ENCODE results near the gene GMPS. TPM values are rescaled to one million over a fixed set of nuclear protein-coding genes. Genes with fewer than 3 reads are reported as not detected.

Gene GMPS
- total RNA-seq, 4 donors from 2014 or later, result 3.0 to 45.2 (median 20.4) TPM

- Histone ChIP-seq H3K9me3 (no peaks in the 10 kb centered on the region), H3K4me1 (no peaks in the 10 kb centered on the region), H3K36me3 (peaks cover 0 to 19% (median 8%) of the 10 kb centered on the region in 4 donors), H3K27ac (no peak overlapping the region), H3K4me3 (no peak overlapping the region), H3K27me3 (no peaks in the 10 kb centered on the region)
- no peak for TF ChIP-seq POLR2A (IDR thresholded peaks at IDR 0.05)
- TF ChIP-seq EP300 (IDR thresholded peaks at IDR 0.05; ENCODE audit: low read depth), result no peak
- TF ChIP-seq, protein P1, sequence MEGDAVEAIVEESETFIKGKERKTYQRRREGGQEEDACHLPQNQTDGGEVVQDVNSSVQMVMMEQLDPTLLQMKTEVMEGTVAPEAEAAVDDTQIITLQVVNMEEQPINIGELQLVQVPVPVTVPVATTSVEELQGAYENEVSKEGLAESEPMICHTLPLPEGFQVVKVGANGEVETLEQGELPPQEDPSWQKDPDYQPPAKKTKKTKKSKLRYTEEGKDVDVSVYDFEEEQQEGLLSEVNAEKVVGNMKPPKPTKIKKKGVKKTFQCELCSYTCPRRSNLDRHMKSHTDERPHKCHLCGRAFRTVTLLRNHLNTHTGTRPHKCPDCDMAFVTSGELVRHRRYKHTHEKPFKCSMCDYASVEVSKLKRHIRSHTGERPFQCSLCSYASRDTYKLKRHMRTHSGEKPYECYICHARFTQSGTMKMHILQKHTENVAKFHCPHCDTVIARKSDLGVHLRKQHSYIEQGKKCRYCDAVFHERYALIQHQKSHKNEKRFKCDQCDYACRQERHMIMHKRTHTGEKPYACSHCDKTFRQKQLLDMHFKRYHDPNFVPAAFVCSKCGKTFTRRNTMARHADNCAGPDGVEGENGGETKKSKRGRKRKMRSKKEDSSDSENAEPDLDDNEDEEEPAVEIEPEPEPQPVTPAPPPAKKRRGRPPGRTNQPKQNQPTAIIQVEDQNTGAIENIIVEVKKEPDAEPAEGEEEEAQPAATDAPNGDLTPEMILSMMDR (IDR thresholded peaks at IDR 0.05), result no peak
- TF ChIP-seq POLR2AphosphoS5 (IDR thresholded peaks at IDR 0.05), result no peak
- no peak for DNase-seq
- in situ Hi-C loops (cut with MboI; ENCODE audit: low pct_ligation_motif_present in 1 of 4, low pct_unique_long_range_greater_than_20kb in 1 of 4, low sequenced_read_pairs in 3 of 4) (no loop called here), intact Hi-C loops (cut with DNase I; ENCODE audit: low total_unique reads) (no loop called here)
- 98 to 100% methylated on average over 3 to 5 of the region's 5 CpGs for WGBS, 2 donors (ENCODE audit: low coverage in 1 of 2)
Observed at GRCh38 chr3:155941354-155941753, 70.9 kb downstream of the GMPS start.

GRCh38 chr3:155944081-155944480, 73.6 kb downstream of the GMPS start:
- Histone ChIP-seq H3K27ac (no peak overlapping the region), H3K4me3 (no peak overlapping the region), H3K4me1 (no peaks in the 10 kb centered on the region), H3K9me3 (no peaks in the 10 kb centered on the region), H3K36me3 (peaks cover 0 to 4% (median 0%) of the 10 kb centered on the region in 4 donors), H3K27me3 (no peaks in the 10 kb centered on the region)
- WGBS, 2 donors (ENCODE audit: low coverage in 1 of 2), result 67 to 100% methylated on average over 2 of the region's 2 CpGs
- intact Hi-C loops (cut with DNase I; ENCODE audit: low total_unique reads) (no loop called here), in situ Hi-C loops (cut with MboI; ENCODE audit: low pct_ligation_motif_present in 1 of 4, low pct_unique_long_range_greater_than_20kb in 1 of 4, low sequenced_read_pairs in 3 of 4) (no loop called here)
- TF ChIP-seq, protein P1 (IDR thresholded peaks at IDR 0.05), result no peak
- TF ChIP-seq EP300 (IDR thresholded peaks at IDR 0.05; ENCODE audit: low read depth) (no peak), POLR2AphosphoS5 (IDR thresholded peaks at IDR 0.05) (no peak), POLR2A (IDR thresholded peaks at IDR 0.05) (no peak)
- DNase-seq, result no peak

DNA sequence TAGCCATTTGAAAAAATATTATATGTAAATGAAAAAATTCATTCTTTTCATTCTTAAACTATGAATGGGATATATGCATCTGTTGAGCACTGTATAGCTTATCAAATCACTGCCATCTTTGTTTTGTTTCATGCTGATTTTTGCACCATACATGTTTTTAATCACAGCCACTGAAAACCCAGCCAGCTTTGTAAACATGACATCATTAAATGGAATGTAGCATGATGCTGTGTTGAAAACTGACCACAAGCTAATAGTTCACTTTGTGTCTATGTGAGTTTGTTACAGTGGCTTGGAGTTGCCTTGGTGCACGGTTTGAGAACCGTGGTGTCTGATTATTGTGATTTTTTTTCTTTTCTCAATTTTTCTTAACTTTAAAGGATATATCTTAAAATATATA, 75.7 kb downstream of the GMPS start:
- Histone ChIP-seq H3K4me1 (no peaks in the 10 kb centered on the region), H3K4me3 (no peak overlapping the region), H3K27me3 (no peaks in the 10 kb centered on the region), H3K27ac (no peak overlapping the region), H3K9me3 (no peaks in the 10 kb centered on the region), H3K36me3 (no peaks in the 10 kb centered on the region)
- in situ Hi-C loops (cut with MboI; ENCODE audit: low pct_ligation_motif_present in 1 of 4, low pct_unique_long_range_greater_than_20kb in 1 of 4, low sequenced_read_pairs in 3 of 4) (no loop called here), intact Hi-C loops (cut with DNase I; ENCODE audit: low total_unique reads) (no loop called here)
- TF ChIP-seq, protein P1 (IDR thresholded peaks at IDR 0.05), result no peak
- TF ChIP-seq EP300 (IDR thresholded peaks at IDR 0.05; ENCODE audit: low read depth), result no peak
- no peak for TF ChIP-seq POLR2AphosphoS5 (IDR thresholded peaks at IDR 0.05)
- TF ChIP-seq POLR2A (IDR thresholded peaks at IDR 0.05), result no peak
- no peak for DNase-seq
- 88 to 100% methylated on average over 2 of the region's 2 CpGs for WGBS, 2 donors (ENCODE audit: low coverage in 1 of 2)

DNA sequence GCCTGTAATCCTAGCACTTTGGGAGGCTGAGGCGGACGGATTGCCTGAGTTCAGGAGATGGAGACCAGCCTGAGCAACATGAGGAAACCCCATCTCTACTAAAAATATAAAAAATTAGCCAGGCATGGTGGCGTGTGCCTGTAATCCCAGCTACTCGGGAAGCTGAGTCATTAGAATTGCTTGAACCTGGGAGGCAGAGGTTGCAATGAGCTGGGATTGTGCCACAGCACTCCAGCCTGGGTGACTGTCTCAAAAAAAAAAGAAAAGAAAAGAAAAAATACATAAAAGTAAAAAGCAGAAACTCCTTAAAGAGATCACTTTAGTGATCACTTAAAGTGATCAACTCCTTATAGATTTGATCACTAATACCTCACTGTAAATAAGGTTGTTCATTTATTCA, 78.0 kb downstream of the GMPS start:
- H3K4me3 ChIP-seq, result no peak overlapping the region
- in situ Hi-C loops (cut with MboI; ENCODE audit: low pct_ligation_motif_present in 1 of 4, low pct_unique_long_range_greater_than_20kb in 1 of 4, low sequenced_read_pairs in 3 of 4), result no loop called here

More for the DNA sequence above, 78.0 kb downstream of the GMPS start:
- TF ChIP-seq, protein P1 (IDR thresholded peaks at IDR 0.05), result no peak
- no peak for TF ChIP-seq EP300 (IDR thresholded peaks at IDR 0.05; ENCODE audit: low read depth)
- no peak for TF ChIP-seq POLR2A (IDR thresholded peaks at IDR 0.05)
- no peak for TF ChIP-seq POLR2AphosphoS5 (IDR thresholded peaks at IDR 0.05)
- no peaks in the 10 kb centered on the region for H3K27me3 ChIP-seq
- no peaks in the 10 kb centered on the region for H3K9me3 ChIP-seq
- no peaks in the 10 kb centered on the region for H3K4me1 ChIP-seq
- H3K27ac ChIP-seq, result no peak overlapping the region
- 72 to 82% methylated on average over 4 of the region's 4 CpGs for WGBS, 2 donors (ENCODE audit: low coverage in 1 of 2)
- intact Hi-C loops (cut with DNase I; ENCODE audit: low total_unique reads), result no loop called here
- no peak for DNase-seq
- H3K36me3 ChIP-seq, result no peaks in the 10 kb centered on the region
